CD4-positive, alpha-beta T cell treated with Interleukin-17A for 1 hour (primary cell): ENCODE data around the gene TCF7L1.
"Not testable (repeated sequence)": the region's sequence is repeated elsewhere in the genome, so short reads cannot be mapped to it uniquely, and the experiment has no call there.

ENCODE experiments used
- DNase-seq: peaks from one replicate; pipeline ENCODE4 v3.0.0-alpha.2; 2020

The TCF7L1 gene

DNA sequence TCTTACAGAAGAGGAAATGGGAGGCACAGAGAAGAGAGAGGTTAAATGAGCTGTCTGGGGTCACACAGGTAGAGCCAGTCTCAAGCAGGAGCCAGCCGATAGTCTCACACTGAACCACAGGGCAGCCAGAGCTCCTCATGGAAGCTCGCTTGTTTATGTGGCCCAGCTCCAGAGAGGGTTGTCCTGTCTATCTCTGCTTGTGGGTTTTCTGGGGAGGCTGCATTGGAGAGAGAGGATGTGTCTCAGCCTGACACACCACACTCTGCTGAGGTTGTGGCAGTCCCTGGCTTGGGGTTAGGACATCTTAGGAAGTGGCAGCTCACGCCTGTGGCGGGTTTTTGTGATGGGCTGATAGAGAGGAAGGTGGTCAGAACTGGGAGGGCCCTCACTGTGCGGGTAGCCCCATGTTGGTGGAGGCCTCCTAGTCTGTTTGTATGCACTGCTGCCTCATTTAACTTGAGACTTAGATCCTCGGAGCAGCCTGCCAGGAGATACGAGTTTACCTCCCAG, 52.3 kb downstream of the TCF7L1 start:
- DNase-seq = no peak

DNA sequence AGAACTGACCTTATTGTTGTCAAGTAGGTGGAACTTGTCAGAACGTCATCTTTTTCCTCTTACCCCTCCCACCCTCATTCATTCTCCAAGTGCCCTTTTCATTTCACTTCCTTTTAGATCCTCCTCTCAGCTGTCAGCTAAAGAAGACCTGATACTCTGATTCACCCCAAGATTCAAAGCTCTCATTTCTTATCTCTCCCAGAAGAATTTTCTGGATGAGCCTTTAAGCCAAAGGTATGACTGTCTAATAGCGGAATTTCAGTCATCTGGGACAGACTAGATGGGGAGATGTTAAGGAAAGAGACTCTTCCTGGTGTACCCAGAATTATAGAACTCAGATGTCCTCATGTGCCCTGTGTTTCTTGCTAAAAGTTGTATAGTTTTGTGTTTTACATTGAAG, 53.9 kb downstream of the TCF7L1 start:
- DNase-seq = no peak

DNA sequence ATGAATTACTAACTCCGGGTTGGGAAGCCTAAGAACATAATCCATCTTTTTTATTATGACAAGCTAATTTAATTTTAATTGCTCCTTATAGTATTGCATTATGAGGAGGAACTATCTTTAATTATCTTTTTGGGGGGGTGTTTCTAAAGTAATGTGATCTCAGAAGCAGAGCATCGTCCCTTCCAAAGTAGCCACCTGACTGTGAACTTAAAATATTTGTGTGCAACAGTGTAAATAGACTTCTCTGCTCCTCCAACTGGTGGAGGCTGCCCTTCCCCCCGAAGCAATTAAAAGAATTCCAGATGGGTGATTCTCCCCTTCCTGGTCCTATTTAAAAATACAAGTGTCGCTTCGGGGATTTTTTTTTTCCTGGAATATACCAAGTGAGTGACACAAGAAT, 55.7 kb downstream of the TCF7L1 start:
- no peak for DNase-seq

DNA sequence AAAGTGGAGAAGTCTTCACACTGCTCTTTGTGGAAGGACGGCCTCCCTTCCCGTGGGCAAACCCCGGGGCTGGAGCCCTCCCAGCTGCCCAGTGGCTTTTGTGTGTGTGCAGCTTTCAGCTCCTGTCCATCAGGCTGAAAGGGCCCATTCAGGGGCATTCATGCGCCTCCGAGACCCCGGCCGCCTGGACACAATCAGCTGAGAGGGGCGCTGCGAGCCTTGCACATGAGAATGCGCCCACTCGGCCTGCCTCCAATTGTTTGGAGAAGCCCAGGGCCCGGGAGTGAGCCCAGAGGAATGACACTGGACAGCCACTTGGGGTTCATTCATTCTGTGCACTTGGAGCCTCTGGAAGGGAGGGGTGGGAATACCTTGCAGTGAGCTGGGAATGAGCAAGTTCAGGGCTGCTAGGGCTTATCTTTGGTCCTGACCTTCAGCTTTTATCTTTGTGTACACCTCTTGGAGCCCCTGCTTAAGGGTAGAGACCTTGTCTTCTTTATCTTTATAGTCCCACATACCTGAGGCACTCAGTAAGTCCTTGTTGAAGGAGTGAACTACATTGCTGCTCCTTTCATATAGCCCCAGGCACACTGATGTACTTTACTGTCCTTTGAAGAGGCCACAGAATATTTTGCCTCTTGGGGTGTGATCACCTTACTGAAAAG, 56.5 kb downstream of the TCF7L1 start:
- DNase-seq = no peak

DNA sequence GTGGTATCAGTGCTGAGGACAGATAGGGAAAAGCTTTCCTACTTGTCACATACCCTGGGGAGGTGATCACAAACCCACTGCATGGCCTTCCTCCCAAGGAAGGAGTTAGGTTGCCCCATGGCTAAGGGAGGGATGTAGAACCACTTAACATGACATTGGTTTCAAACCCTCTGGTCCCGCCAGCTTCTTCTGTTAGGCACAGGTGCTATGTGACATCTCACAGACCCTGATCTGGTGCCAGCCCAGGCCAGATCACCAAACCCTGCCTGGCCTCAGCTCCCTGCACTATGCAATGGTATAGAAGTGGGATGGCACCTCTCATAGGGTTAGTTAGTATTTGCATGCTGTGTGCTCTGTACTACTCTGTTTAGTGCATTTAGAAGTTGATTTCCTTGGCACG, 58.0 kb downstream of the TCF7L1 start:
- DNase-seq = no peak

DNA sequence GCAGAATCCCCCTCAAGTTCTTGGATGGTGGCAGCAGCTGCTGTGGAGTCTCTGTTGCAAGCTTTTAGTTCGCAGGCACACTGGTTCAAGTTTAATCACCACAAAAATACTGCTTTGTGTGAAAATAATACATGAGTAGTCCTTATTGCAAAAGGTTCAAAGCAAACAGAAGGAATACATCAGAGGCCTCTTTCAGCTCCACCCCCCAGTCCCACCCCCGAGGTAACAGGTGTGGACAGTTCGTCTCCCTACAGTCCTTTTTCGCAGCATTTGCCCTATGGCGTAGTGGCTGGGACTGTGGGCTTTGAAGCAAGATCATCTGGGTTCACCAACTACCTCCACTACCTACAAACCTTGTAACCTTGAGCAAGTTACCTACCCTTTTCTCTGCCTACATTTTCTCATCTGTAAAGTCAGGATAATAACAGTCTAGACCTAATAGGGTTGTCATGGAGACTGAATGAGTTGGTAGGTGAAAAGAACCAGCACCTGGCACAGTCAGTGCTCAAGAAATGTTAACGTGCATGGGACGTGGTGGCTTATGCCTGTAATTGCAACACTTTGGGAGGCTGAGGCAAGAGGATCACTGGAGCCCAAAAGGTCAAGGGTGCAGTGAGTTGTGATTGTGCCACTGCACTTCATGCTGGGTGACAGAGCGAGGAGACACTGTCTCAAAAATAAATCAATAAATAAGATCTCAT, 61.7 kb downstream of the TCF7L1 start:
- no peak for DNase-seq

DNA sequence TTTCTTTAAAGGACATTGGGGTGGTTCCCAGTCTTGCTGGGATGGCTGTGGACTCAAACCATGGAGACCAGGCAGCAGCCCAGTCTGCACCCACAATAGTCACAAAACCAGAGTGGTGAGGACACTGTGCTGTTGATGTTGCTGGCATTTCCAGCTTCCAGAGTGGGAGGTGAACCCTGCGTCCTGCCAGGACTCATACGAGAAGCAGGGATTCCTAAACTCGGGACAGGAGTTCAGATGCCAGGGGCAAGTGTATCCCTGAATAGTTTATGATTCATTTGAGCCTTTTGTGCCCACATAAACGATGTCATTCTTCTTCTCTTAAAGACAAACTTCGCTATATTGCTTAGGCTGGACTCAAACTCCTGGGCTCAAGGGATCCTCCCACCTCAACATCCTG, 62.8 kb downstream of the TCF7L1 start:
- no peak for DNase-seq

DNA sequence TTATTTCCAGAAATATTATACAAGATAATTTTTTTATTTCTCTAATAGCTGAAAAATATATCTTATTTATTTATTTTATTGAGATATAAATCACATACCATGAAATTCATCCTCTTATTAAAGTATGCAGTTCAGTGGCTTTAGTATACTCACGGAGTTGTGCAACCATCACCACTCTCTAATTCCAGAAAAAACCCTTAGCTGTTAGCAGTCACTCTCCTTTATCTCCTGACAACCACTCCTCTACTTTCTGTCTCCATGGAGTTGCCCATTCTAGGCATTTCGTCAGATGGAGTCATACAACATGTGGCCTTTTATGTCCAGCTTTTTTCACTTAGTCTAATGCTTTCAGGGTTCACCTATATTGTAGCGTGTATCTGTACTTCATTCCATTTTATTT, 66.5 kb downstream of the TCF7L1 start:
- DNase-seq = no peak

DNA sequence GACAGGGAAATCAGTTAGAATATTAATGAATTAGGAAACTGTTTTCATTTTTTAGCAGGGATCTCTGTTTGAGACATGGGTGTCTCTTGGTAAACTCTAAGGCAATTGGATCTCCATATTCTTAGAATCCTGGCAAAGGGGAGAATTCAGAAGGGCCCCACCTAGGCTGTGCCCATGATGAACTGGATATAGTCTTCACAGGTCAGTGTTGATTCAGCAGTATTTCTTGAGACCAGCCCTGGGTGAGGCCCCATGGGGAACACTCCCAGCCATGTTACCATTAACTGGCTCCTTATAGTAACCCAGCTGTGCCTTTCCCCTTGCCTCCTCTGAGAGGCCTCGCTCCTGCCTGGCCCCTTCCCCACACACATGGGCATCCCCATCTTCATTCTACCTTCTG, 76.7 kb downstream of the TCF7L1 start:
- DNase-seq = no peak

DNA sequence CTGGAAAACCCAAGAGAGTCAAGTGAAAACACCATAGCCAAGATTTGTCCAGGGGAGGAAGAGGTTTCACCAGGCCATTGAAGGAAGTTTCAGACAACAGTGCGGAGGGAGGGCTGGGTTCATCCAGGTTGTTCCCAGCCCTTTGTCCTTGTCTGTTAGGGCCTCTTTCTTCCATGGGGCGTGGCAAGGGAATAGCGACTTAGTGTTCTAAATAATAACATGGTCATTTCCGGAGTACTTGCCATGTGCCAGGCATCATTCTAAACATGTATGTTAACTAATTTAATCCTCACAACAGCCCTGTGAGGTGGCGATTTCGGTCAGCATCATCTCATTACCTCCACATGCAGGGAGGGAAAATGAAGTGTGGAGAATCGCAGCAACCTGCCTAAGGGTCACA, 77.3 kb downstream of the TCF7L1 start:
- DNase-seq = no peak

DNA sequence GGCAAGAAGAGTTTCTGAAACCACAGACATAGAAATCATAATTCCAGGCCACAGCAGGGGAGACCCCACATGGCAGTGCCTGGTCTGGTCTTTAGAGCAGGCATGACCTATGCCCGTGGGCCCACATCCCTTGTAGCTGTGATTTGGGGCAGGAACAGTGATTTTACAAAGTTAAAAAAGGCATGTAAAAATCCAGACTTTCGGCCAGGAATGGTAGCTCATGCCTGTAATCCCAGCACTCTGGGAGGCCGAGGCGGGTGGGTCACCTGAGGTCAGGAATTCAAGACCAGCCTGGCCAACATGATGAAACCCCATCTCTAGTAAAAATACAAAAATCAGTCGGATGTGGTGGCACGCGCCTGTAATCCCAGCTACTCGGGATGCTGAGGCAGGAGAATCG, 78.4 kb downstream of the TCF7L1 start:
- DNase-seq = not testable (repeated sequence)

DNA sequence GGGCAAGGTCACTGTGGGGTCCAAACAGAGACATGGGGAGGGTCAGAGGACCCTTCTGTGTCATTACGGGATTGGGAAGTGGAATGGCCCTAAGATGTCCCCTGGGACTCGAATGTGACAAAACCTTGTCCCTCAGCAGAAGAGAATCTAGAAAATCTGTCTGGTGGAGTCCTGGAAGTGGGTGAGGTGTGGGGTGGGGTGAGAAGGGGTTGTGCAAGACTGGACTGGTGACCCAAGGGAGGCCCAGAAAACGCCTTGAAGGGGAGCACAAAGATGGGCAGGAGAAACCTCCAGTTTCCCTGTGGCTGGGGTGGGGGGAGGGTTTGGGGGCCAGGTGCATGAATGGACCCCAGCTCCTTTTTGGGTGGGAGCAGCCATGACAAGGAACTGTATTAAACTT, 79.6 kb downstream of the TCF7L1 start:
- DNase-seq = no peak

DNA sequence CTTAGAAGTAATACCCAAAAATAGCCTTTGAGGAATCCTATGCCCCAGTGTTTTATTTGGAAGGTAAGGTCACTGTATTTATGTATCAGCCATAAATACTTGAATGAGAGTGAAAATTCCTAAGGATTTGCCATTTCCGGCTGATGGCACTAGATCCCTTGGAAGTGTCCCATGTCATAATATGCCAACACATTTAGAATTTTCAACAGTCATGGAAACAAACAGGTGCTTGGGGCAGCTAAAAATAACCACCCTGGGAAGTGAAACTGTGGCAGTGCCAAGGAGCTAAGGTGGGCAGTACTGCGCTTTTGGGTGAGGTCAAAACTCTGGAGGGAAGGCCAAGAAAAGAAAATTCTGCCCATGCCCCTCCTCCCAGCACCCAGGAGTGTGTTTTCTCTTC, 80.2 kb downstream of the TCF7L1 start:
- DNase-seq = no peak

DNA sequence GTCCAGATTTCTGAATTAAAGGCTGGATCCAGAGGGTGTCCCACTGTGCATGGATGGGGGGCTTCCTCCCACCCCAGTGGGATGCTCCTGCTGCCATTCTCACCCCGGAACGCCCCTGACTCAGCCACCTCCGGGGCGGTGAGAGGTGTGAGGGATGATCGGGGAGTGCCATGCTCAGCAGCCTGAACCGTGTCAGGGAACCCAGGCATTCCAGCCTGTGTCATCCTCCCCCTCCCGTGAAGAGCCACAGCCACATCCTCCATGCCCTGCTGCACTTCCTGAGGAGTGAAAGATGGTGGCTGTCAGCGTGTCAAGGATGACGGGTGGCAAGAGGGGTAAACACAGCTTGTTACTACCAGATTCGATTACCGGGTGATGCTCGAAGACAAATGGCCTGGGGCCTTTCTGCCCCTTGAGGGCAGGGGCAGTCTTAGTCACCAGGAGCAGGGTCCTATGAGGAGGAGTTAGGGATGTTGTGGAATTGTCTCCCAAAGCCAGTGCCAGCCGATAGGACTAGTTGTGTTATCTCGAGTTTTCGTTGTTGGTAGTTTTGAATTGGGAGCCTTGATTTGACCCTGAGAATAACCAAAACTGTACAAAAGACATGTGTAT, 80.8 kb downstream of the TCF7L1 start:
- DNase-seq = no peak

DNA sequence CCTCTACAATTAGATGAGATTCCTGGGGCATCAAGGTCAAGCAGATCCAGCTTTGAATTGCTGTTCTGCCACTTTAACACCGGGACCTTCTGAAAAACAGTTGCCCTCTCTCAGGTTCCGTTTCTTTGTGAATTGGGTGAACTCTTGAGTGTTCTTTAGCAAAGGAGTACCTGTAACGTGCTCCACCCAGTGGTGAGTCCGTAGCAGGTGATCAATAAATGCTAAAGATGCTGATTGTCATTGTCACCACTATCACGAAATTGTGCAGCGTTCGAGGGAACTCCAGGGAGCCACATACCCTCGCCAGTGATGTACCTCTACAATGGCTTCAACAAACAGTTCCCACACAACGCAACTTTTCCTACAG, 81.9 kb downstream of the TCF7L1 start:
- no peak for DNase-seq

DNA sequence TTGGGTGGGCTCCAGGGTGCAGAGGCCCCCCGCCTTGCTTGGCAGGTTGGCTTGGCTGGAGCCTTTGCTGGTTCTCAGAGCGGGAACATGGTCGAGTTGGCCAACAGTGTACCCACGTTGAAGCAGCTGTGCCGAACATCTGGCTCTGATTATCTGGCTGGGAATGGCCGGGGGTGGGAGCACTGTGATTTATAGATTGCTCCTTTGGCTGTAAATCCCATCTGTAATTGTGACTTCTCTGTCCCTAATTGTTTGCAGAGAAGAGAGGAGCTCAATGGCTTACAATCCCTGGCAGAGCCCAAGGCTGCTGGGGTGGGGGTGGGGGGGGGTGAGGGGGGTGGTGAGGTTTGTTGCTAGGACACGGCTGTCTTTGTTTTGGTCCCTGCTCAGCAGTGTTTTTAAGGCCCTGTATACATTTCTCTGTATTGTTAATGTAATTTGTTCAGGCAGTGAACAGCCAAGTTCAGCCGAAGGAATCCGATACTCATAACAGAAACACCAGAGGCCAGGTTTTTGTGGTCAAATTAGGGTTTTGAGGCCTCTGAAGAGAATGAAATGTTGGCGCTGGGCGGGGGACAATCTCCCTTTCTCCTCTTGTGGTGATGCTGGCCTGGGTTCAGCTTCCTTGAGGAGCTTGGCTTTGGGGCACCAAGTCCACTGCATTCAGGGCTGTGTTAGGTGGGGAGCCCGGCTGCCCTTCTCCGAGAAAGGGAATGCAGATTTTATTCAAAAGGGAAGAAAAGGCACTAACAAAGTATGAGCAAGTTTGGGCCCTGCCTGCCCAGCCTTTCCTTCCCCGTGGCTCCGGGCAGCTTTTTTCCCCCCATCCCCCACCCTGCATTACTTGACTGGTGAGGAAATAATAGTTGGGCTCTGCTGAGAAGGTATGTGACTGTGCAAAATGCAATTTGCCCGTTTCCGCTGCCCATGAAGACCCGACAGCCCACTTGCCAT, 82.5 kb downstream of the TCF7L1 start:
- DNase-seq = no peak

DNA sequence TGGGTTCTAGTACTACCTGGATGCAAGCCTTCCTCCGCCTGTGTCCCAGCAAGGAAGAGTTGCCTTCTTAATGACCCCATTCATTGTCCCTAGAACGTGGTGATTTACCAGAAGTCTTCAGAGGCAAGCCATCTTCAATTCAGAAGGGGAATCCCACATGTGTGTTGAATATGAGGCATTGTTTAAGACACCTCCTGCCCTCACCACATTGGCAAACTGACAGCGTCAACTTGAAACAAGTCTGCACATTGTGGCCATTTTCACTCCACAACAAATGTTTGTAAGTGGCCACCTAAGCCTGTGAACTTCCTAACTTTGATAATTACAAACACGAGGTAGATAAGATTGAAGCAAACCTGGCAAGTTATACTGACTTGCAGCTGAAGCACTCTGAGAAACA, 83.7 kb downstream of the TCF7L1 start:
- DNase-seq = no peak

DNA sequence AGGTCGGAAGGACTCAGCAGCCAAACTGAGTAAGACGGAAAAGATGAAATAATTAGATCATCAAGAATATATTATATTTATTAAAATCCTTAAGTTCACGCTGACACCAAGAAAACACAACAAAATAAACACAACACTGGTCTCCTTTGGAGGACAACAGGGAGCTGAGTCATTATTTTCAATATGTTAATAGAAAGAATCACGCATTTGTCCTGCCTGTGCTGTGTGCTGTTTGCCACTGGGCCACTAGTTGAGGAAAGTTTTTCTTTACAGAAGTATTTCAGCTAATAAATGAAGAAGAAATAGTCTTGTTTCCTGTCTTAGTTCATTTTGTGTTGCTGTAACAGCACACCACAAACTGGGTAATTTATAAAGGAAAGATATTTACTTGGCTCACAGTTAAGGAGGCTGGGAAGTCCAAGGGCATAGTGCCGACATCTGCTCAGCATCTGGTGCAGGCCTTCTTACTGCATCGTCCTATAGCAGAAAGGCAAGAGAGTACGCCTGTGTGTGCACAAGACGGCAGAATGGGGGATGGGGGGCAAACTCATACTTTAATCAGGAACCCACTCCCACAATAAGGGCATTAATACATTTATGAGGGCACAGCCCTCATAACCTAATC, 88.0 kb downstream of the TCF7L1 start:
- no peak for DNase-seq

DNA sequence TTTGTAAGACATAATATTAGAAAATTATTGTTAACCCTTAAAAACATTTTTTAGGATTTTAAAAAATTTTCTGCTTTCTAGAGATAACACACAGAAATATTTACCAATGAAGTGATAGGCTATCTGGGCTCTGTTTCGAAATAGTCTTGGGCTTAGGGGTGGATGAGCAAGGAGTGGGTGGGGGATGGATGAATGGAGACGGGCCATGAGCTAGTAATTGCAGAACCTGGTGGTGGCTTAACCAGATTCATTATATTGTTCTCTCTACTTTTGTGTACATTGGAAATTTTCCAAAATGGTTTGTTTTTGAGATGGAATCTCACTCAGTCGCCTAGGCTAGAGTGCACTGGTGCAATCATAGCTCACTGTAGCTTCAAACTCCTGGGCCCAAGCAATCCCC, 89.6 kb downstream of the TCF7L1 start:
- DNase-seq = no peak

DNA sequence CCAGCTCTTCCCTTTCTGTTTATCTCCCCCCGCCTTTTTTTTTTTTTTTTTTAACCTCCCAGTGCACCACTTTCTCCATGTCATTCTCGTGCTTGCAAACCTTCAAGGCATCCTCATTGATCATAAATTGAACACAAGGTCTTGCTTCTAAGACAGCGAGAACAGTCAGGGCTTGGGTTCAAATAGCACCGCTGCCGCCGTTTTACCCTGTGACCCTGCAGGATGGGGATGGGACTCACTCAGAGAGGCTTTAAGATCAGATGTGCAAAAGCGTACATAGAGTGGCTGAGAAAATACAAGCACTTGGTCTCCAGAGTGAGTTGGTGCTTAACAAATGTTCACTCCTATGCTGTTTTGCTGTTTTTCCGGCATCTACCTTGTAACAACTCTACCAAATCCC, 93.6 kb downstream of the TCF7L1 start:
- DNase-seq = no peak

DNA sequence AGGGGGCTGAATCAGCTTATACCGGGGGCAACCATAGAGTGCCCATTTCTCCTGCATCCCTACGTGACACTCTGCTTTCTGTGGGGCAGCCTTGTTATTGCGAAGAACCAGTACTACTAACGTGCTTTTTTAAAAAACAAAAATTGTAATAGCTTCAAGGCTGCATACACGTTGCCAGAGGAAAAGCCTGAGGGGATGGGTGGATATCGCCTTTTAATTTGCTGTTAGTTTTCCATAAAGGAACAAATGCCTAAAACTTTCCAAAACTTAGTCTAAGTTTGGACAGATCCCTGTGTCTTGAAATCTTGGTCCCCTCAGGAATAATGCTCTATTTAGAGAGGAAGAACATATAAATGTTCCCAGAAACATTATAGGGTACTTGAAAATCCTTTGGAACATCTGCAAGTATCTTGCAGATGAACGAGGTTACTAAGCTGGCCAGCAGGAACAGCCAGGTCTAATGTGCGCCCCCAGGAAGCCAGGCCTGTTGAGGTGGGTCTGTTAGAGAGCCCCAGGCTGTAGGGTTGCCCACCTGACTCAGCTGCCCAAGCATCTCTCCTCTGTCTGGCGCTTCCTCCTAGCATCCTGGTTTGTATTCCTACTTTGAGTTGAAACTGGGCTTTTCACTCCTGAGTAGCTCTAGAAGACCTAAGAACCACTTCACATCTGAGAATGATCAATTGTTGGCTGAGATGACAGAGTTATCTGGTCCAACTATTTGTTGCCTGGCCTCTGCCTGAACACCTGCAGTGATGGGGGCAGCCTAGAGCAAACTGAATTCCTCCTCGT, 97.7 kb downstream of the TCF7L1 start:
- DNase-seq = no peak

DNA sequence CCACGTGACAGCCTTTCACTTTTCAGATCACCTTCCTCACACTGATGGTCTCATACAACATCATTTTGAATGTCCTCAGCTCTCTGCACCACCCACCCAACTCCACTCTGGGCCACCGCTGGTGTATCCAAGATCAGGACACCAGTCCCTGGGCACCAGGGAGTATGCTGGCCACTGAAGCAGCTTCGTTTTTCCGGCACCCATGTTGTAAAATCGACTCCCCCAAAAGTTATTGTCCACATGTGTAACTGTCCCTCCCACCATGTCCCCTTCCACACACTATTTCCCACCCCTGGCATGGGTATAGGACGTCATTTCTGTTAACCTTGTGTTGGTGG, 98.2 kb downstream of the TCF7L1 start:
- no peak for DNase-seq
